HG02571 (cell line): ENCODE data around the gene KLHL17.

ENCODE experiments used
- ATAC-seq: cut with Tn5 transposase; IDR thresholded peaks from one replicate; pipeline ENCODE4 v1.9.1; 2021; ENCODE audit warnings: mild to moderate bottlenecking, moderate library complexity; ENCODE audit not compliant: unreplicated experiment

Gene KLHL17

DNA sequence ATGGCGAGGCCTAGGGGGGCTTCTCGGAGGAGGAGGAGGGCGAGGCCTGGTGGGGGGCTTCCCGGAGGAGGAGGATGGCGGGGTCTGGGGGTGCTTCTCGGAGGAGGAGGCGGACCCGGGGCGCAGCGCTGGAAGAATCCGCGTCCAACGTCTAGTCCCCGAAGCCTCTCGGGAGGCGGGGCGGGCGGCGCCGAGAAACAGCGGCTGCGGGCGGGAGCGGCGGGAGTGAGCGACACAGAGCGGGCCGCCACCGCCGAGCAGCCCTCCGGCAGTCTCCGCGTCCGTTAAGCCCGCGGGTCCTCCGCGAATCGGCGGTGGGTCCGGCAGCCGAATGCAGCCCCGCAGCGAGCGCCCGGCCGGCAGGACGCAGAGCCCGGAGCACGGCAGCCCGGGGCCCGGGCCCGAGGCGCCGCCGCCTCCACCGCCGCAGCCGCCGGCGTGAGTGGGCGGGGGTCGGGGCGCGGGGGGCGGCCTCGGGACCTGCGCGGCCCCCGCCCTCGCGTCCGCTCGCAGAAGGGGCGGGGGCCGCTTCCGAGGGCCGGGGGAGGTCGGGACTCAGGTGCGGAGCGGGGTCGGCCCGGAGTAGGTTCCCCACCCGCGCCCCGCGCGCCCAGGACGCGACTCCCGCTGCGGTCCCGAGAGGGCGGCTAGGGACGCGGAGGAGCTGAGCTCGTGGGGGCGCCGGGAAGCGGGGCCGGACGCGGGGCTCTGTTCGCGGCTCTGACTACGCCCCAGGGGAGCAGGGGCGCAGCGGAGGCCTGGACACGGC is at the start of gene KLHL17:
Gene KLHL17, plus strand, starts transcription at position 222 of the 769 bp plus-strand sequence. Its CDS starts 110 bp downstream, at position 332.
- no peak for ATAC-seq

DNA sequence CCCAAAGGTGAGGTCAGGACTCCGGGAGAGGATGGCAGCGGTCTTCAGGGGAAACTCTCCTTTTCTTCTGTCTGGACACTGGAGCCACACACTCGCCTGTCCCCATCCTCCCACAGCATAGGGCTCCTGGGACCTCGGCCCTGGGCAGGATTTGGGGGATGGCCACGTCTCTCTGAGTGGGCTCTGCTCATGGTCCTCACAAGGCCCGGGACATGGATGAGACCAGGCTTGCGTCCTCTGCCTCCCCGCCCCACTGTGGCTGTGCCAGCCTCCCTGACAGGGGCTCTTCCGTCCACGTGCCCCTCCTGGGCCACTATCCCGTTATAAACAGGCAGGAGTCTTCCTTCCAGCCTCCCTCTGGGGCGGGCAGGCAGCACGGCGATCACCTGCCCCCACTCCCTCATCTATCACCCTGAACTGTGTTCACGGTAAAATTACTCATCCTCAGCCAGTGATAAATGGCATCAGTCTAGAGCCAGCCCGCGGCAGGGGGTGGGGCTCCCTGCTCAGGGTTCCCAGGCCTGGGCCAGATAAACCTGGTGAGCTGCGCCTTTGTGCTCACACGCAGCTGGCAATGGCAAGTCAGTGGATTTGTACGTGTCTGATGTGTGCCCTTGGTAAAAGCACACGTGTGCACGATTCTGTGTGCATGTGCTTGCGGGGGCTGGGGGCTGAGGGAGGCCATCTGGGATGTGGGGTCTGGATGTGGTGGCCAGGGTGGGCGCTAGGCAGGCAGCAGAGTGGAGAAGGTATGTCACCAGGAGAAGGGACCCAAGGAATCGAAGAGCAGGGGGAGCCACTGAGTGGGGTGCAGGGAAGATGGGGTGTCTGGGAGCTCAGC is 49.3 kb upstream of the KLHL17 start:
- no peak for ATAC-seq

DNA sequence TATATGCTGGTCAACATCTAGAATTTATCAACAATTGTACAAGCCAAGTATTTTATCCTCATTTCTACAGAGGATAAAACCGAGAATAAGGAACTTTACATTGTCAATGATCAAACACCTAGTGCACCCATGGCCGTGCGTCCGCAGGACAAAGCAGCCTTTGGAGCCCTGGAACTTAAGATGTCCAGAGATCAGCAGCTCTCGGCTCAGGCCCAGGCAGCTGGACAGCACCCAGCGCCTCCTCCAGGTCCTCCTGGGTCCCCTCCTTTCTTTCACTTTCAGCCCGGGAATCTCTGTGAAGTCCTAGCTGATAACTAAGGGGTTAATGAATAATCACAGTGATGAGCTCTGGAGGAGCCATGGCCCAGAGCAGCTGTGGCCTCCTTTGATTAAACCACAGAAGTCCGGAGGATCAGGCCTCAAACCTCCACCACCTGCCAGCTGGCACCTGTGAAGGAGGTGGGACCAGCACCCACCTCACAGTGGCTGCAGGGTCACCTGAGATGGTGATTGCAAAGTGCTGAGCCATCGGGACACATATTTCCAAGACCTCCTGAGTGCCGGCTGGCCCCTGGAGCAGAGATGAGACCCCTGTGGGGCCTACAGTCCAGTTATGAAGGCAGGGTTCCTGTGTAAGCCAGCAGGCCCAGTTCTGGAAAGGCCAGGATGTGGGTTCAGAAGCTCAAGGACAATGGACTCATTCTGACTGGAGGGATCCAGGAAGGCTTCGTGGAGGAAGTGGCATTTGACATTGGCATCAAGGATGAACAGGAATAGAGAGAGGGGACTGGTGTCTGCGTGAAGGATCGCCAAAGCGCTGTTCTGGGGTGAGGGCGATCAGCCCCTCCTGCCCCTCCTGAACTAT is 48.3 kb upstream of the KLHL17 start:
- ATAC-seq = no peak

DNA sequence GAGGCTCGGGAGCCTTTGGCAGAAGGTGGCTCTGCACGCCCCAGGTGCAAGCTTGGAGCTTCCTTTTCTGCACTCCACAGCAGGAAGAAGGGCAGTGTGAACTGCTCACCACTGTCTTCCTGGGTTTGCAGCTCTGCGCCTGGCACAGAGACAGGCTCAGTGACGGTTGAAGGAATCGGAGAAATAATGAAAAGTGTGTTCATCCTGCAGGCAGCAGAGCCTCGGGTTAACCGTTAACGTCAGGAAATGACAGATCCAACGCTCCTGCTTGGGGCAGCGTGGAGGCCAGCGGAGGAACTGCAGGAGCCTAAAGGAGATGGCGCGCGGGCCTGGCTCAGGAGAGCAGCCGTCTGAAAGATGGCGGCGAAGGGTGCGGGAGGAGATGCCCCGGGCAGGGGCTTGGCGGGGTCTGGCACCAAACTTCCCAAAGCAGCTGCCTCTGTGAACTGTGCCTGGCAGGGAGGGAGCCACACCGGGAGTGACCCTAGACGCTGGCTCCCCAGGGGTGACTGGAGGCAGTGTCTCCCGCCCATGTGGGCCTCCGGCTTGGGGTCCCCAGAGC is 47.6 kb upstream of the KLHL17 start:
- ATAC-seq = no peak

DNA sequence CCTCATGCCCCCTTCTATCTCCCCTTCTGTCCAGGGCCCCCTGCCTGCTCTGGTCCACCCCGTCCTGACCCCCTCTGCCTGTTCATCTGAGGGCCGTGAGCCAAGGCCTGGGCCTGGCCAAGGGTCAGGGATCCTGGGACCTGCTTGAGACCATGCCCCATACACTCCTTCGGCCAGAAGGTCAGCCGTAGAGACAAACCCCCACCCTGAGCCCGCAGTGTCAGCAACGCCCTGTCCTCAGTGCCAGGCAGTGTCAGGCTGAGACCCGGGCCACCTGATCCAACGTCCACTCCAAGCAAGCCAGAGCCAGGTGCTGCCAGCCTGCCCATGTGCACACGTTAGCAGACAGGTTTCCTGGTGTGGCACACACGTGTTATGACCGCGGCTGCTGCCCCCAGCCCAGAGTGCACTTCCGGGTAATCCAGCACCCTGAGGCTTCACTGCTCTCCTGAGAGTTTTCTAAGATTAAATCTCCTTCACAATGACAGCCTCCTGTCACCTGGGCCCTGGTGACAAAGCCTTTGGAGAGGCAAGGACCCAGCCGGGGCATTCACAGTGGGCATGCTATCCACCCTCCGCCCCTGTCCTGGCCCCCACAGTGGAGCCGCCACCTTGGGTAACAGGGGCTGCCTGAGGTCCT is 46.8 kb upstream of the KLHL17 start:
- ATAC-seq = no peak

DNA sequence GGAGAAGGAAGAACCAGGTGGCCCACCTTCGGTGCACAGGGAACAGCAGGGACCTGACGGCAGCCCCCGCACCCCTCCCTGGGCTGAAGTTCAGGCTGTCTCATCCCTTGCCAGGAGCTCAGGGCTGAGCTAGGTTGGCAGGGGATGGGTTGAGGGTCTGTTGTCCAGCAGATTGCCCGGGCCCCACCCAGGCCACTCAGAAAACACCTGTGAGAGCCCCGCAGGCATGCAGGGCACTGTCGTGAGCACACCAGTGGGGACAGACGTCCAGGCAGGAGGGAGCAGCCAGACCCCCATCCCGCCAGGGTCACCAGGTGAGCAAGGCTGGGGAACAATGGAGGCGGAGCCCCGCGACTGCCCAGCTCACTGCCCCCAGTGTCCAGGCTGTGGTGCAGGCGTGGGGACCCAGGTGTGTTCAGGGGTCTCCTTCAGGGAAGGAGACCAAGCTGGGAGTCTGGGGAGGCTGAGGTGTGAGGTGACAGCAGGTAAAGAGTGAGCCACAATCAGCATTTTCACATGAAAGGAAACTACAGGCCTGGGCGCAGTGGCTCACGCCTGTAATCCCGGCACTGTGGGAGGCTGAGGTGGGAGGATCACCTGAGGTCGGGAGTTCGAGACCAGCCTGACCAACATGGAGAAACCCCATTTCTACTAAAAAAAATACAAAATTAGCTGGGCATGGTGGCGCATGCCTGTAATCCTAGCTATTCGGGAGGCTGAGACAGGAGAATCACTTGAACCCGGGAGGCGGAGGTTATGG is 46.1 kb upstream of the KLHL17 start:
- ATAC-seq = no peak

DNA sequence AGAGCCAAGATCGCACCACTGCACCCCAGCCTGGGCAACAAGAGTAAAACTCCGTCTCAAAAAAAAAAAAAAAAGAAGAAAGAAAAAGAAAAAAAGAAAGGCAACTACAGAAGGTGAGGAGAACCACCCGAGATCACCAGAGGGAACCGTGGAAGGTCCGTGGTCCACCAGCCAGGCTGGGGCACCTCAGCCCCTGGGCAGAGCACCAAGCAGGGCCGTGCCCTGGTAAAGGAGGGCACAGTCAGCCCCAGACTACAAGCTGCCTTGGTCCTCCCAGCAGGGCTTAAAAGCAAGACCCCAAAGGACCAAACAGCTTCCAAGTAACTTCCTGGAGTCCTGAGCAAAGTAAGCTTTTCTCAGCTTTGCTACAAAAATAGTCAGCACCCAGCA is 45.5 kb upstream of the KLHL17 start:
- ATAC-seq = no peak

DNA sequence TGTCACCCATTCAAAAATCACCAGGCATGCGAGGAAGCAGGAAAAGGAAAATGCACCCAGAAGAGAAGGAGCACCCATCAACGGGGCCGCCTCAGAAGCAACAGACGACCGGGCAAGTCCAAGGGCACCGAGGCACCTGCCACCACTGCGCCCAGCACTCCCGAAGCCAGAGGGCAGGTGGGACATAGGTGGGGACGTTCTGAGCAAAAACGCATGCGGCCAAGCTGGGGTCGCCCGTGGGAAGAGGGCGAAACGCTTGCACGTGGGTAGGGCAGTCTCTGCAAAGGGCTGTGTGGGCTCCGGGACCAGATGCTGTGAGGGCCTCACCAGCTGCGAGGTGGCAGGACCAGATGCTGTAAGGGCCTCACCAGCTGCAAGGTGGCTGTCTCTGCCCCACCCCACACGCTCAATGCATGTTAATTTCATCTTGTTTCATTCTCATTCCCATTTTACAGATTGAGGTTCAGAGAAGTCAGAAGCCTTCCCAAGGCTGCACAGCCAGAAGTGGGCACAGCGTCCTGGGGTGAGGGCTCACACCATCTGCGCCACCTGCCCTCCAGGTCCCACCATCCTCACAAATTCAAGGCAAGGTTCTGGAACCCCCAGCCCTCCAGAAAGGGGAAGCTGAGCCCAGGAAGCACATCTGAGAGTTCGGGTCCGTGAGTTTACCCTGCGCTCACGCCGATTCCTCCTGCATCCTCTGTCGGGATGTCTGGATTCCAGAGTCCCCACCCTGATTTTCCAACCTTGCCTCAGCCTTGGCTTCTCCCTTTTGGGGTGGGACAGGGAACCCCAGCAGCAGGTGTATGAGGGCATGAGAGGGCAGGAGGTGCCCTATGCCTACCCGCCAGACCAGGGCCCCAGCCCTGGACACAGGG is 44.9 kb upstream of the KLHL17 start:
- ATAC-seq = no peak

DNA sequence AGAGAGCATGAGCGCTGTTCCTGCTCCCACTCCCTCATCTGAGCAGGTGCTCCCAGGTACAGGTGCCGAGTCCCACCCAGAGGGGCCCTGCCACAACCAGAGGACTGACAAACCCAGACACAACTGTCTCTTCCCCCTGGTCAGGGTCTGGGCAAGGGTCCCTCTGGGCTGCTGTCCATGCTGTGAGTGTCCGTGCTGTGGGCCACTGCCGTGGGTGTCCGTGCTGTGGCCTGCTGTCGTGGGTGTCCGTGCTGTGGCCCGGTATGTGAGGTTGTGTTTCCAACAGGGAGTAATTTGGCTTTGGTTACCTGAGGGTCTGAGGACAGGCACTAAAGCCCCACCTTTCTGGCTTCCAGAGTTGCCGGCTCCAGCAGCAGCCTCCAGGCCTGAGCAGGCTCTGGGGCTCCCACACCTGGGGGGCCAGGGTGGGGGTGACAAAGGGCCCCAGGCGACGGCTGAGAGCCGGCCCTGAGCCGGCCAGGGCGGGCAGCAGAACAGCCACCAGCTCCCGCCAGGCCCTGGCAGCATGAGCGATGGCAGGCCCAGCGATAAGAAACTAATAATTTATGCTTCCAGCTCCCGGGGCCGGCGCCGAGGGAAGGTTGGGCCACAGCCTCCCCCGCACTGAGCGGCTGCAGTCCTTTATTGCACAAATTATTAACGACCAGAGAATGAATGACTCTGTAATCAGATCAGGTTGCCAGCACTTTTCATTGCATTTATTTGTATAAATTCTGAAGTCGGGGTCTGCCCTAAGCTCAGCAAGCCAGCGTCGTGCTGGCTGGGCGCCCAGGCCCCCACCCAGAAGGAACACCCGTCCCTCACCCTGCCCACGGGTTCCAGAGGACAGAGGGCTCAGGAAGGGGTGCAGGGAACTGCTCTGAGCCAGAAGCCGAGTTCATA is 44.0 kb upstream of the KLHL17 start:
- no peak for ATAC-seq

DNA sequence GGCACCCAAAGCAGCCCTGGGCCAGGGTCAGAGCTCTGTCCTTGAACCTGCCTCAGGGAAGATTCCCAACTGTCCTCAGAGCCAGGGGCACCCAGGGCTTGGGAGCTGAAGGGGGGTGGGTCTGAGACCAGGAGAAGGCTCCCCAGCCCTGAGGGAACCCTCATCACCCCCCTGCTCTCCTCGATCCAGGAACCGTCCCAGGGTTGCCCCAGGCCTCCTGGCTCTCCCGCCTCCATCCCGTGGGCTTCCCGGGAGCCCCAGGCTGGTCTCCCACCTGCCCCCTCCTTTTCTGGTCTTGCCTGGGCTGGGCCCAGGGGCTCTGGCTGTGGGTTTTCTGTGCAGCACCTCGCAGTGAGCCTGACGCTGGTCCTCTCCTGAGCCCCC is 43.3 kb upstream of the KLHL17 start:
- no peak for ATAC-seq

DNA sequence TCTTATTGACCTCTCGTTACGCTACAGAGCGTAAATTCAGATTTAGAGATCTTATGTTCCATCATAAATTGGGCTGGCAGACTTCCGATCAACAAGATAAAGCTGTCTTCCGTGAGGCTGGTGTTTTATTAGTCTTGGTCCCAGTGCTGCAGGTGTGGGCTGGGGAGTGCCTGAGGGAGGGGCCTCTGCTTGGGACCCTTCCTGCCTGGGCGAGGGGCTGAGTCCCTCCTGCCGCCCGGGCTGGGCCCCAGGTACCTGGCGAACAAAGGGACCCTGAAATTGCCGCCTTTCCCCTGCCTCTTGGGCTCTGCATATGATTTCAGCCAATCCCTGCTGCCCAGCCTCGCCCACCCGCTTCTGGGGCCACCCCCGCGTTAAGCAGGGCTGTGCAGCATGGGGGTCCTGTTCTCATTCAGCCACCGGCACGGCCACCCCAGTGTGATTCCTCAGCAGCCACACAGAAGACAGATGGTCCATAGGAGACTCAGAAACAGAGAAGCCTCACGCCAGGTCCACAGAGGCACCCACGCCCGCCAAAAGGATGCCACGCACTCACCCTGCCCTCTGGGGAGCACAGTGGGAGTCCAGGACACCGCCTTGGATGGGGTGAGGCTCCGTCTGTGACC is 42.8 kb upstream of the KLHL17 start:
- ATAC-seq = no peak

DNA sequence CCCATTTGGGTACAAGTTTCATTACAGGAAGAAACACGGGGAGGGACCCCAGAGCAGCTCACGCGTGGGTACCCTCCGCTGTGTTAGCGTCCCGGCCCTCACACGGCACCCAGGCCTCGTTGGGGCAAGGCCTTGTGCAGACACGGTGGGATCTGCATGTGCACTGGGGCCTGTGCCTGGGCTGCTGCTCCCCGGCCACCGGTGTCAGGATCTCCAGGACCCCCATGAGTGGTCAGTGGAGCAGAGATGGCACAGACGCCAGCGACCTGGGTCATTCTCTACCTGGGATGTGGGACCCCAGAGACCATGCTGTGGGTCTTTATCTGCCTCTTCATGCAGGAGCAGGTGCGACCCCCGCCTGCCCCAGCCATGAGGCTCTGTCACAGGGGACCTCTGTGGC is 42.0 kb upstream of the KLHL17 start:
- no peak for ATAC-seq

DNA sequence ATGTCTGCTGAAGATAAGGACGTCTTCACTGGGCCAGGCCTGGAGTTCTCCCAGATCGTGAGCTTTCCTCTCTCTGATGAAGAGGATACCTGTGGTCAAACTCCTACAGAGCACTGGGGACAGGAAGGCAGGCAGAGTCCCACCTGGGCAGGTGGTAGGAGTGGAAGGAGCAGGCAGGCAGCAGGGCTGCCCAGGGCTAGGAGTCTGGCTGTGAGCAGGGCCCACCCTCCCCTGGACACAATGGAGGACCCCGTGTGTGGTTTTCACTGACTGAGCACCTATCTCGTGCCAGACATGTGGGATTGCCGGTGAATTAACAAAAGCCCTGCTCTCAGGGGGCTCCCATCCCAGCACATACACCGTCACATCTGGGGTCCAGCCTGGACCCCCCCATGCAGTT is 41.5 kb upstream of the KLHL17 start:
- ATAC-seq = no peak

DNA sequence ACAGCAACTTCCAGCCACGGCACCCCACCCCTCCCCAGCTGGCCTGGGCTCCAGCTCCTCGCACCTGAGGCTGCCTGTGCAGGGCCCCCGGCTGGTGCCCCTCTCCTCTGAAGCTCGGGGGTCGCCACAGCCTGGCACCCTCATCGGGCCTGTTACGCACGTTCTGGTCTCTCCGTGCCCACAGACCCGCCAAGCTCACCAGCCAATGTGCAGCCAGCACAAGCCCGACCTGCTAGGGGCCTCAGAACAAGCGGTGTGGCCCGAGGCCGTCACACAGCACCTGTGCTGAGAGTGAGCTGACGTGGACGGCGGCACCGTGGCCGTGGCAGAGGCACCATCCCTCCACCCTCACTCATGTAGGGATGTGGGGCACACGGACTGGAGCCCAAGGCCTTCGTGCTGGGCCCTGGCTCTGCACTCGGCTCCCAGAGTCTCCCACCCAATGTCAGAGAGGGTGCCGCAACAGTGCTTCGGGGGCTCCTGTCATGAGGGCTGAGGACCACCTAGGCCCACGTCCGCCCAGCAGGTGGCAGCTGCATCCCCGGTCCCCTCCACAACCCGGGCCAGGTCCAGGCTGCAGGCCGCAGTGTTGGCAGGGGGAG is 41.0 kb upstream of the KLHL17 start:
- ATAC-seq = no peak

DNA sequence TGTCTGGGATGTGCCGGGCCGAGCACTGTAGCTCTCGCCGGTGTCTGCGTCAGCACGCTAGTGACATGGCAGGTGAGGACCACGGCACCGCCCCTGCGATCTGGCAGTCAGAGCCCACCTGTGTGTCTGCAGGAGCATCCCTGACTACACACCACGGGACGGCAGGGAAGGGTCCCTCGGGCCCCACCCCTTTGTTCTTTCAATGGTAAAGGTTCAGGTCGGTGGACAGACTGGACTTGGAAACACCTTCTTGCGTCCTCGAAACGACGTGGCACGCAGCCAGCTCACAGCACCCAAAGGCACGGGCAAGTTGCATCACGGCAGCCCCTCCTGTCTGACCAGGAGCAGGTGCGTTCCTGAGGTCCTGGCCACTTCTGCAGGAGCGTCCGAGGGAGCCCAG is 40.4 kb upstream of the KLHL17 start:
- ATAC-seq = no peak

DNA sequence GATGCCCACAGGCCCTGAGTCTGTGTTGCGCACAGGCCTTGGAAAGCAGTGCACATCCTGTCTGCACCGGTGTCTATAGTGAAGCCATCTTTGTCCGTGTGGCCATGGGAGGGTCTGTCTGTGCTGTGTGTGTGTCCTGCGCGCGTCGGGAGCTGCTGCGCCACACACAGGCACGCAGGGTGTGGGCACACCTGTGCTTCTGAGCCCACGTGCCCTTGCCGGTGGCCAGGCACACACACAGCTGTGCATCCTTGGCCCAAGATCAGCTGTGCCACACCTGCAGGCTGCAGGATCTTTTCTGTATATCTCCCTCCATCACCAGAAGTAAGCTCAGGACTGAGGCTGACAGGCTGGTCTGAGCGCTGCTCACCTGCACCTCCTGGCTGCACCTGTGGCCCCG is 39.9 kb upstream of the KLHL17 start:
- no peak for ATAC-seq
